ENCODE data around the gene CWF19L2. TPM values are rescaled to one million over a fixed set of nuclear protein-coding genes. Genes with fewer than 3 reads are reported as not detected.

CWF19L2 gene
- total RNA-seq, 1 donor from 2014 or later, result 7.9 TPM

DNA sequence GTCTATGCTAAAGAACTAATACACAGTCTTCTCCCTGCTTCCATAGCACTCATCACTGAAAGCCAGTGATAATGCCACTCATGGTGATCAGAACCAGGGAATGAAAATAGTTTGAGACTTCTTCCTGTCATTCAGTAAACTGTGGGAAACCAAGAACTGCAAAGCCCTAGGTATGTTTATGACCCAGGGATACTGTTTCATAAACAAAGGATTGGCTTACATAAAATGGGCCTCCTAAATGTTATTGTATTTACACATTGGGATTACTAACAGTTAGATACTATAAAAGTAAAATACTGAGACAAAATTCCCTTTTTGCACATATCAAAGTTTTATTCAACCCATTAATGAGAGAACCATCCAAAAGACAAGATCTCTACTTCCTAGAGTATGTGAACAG lies 21.3 kb upstream of the CWF19L2 start:
- no peaks in the 10 kb centered on the region for H3K4me1 Mint-ChIP-seq (ENCODE audit: low read depth)
- TF ChIP-seq, protein P1, sequence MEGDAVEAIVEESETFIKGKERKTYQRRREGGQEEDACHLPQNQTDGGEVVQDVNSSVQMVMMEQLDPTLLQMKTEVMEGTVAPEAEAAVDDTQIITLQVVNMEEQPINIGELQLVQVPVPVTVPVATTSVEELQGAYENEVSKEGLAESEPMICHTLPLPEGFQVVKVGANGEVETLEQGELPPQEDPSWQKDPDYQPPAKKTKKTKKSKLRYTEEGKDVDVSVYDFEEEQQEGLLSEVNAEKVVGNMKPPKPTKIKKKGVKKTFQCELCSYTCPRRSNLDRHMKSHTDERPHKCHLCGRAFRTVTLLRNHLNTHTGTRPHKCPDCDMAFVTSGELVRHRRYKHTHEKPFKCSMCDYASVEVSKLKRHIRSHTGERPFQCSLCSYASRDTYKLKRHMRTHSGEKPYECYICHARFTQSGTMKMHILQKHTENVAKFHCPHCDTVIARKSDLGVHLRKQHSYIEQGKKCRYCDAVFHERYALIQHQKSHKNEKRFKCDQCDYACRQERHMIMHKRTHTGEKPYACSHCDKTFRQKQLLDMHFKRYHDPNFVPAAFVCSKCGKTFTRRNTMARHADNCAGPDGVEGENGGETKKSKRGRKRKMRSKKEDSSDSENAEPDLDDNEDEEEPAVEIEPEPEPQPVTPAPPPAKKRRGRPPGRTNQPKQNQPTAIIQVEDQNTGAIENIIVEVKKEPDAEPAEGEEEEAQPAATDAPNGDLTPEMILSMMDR (IDR thresholded peaks at IDR 0.05), result no peak
- H3K9me3 Mint-ChIP-seq (ENCODE audit: low read depth), result no peaks in the 10 kb centered on the region
- H3K27me3 Mint-ChIP-seq (ENCODE audit: low read depth), result peaks cover 47% of the 10 kb centered on the region
- no peak overlapping the region for H3K4me3 Mint-ChIP-seq (ENCODE audit: unreplicated experiment)
- H3K27ac Mint-ChIP-seq (ENCODE audit: unreplicated experiment), result no peak overlapping the region
- no peaks in the 10 kb centered on the region for H3K36me3 Mint-ChIP-seq (ENCODE audit: low read depth)
- DNase-seq (ENCODE audit: low spot score), result no peak

DNA sequence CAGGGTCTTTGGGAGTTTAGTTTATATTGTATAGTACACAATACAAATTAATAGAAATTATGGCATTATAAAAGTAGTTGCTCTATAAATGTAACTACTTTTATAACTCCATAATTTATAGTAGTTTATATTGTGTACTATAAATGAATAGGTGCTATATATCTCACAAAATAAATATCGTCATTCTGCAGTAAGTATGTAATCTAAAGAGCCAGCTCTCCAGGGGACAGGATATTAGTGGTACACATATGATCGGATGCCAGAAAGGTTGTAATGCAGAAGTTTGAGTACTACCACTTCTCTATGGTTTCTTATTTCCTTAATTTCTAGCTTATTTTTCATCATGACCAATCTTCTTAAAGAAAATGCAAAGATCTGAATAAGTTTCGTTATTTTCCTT lies 20.2 kb upstream of the CWF19L2 start:
- no peak overlapping the region for H3K4me3 Mint-ChIP-seq (ENCODE audit: unreplicated experiment)
- H3K4me1 Mint-ChIP-seq (ENCODE audit: low read depth), result no peaks in the 10 kb centered on the region
- H3K9me3 Mint-ChIP-seq (ENCODE audit: low read depth), result no peaks in the 10 kb centered on the region
- DNase-seq (ENCODE audit: low spot score), result no peak
- no peak overlapping the region for H3K27ac Mint-ChIP-seq (ENCODE audit: unreplicated experiment)
- TF ChIP-seq, protein P1 (IDR thresholded peaks at IDR 0.05), result no peak
- H3K36me3 Mint-ChIP-seq (ENCODE audit: low read depth), result no peaks in the 10 kb centered on the region
- H3K27me3 Mint-ChIP-seq (ENCODE audit: low read depth), result peaks cover 47% of the 10 kb centered on the region

DNA sequence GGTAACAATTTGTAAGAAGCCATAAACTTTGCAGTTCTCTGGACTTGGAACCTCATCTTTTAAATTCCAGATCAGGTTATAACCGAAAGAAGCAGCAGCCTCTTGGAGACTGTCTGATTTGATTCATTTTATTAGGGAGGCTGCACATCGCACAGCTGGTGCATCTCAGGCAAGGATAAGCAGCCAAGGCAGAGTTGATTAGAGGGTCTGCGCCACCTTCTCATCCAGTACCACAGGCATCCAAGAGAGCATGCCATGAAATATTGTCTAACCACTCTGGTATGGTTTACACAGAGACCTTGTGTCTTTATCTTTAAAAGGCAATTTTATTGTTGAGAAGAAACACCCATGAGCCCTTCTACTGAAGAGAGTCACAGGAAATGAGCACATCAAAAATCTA lies 16.2 kb upstream of the CWF19L2 start:
- TF ChIP-seq, protein P1 (IDR thresholded peaks at IDR 0.05), result no peak
- no peaks in the 10 kb centered on the region for H3K9me3 Mint-ChIP-seq (ENCODE audit: low read depth)
- H3K36me3 Mint-ChIP-seq (ENCODE audit: low read depth), result no peaks in the 10 kb centered on the region
- H3K27ac Mint-ChIP-seq (ENCODE audit: unreplicated experiment), result no peak overlapping the region
- H3K4me3 Mint-ChIP-seq (ENCODE audit: unreplicated experiment), result no peak overlapping the region
- peaks cover 47% of the 10 kb centered on the region for H3K27me3 Mint-ChIP-seq (ENCODE audit: low read depth)
- no peaks in the 10 kb centered on the region for H3K4me1 Mint-ChIP-seq (ENCODE audit: low read depth)
- no peak for DNase-seq (ENCODE audit: low spot score)

DNA sequence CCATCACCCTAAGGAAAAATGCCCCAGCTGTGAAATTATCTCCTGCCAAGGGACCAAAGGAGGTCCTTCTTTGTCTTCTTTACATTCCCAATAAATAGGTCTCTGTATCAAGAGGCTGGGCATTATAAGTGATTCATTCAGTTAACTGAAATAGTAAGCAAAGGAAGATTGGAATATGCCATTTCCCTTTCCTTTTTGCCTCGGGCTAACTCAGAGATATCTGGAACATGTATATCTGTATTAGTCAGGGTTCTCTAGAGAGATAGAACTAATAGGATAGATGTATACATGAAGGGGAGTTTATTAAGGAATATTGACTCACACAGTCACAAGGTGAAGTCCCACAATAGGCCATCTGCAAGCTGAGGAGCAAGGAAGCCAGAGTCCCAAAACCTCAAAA lies 15.3 kb upstream of the CWF19L2 start:
- no peaks in the 10 kb centered on the region for H3K4me1 Mint-ChIP-seq (ENCODE audit: low read depth)
- no peaks in the 10 kb centered on the region for H3K36me3 Mint-ChIP-seq (ENCODE audit: low read depth)
- TF ChIP-seq, protein P1 (IDR thresholded peaks at IDR 0.05), result no peak
- no peak overlapping the region for H3K4me3 Mint-ChIP-seq (ENCODE audit: unreplicated experiment)
- no peak overlapping the region for H3K27ac Mint-ChIP-seq (ENCODE audit: unreplicated experiment)
- H3K27me3 Mint-ChIP-seq (ENCODE audit: low read depth), result peaks cover 49% of the 10 kb centered on the region
- no peak for DNase-seq (ENCODE audit: low spot score)
- H3K9me3 Mint-ChIP-seq (ENCODE audit: low read depth), result no peaks in the 10 kb centered on the region

DNA sequence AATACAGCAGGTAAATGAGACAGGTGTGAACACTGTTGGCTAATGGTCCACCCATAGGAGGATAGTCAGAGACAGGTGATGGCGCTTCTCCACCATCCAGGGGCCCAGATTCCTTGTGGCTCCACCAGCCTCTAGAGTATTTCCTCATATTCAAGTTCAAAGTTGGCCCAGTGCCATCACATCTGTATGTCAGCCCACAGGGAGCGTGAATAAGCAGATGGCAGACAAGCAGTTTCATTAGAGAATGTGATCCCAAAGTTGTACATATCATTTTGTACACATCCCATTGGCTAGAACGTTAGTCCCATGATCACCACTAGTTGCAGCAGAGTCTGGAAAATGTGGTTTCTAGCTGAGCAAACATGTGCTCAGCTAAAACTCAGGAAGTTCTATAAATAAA lies 11.0 kb upstream of the CWF19L2 start:
- TF ChIP-seq, protein P1 (IDR thresholded peaks at IDR 0.05), result no peak
- H3K36me3 Mint-ChIP-seq (ENCODE audit: low read depth), result peaks cover 5% of the 10 kb centered on the region
- peaks cover 40% of the 10 kb centered on the region for H3K27me3 Mint-ChIP-seq (ENCODE audit: low read depth)
- H3K9me3 Mint-ChIP-seq (ENCODE audit: low read depth), result peaks cover 4% of the 10 kb centered on the region
- no peaks in the 10 kb centered on the region for H3K4me1 Mint-ChIP-seq (ENCODE audit: low read depth)
- H3K4me3 Mint-ChIP-seq (ENCODE audit: unreplicated experiment), result no peak overlapping the region
- H3K27ac Mint-ChIP-seq (ENCODE audit: unreplicated experiment), result no peak overlapping the region
- no peak for DNase-seq (ENCODE audit: low spot score)

Data from chondrocyte (in vitro differentiated cells).